Naive B cell (primary cell): Measurements from ENCODE around the gene DBET. TPM values are rescaled to one million over a fixed set of nuclear protein-coding genes. Genes with fewer than 3 reads are reported as not detected.
"Not testable (repeated sequence)": the region's sequence is repeated elsewhere in the genome, so short reads cannot be mapped to it uniquely, and the experiment has no call there.

Source experiments
- ATAC-seq, 2 donors: fragments of 150-1000 bp; cut with Tn5 transposase; 2 replicates each; pipeline ENCODE4 v1.10.0; 2021; ENCODE audit warnings: low read depth in 2 of 2, mild to moderate bottlenecking in 2 of 2, moderate library complexity in 2 of 2
- DNase-seq: peaks from one replicate; pipeline ENCODE4 v3.0.0; 2022
- H3K27ac Mint-ChIP-seq, 6 donors: one replicate each; pipeline ENCODE4 v1.8.0; 2020 to 2022; ENCODE audit warnings: mild to moderate bottlenecking in 6 of 6, mixed read lengths in 6 of 6, moderate library complexity in 5 of 6, inconsistent platforms in 2 of 6
- H3K27me3 Mint-ChIP-seq, 3 donors: one replicate each; pipeline ENCODE4 v1.8.0; 2021 to 2022; ENCODE audit warnings: mixed read lengths in 3 of 3, mild to moderate bottlenecking in 1 of 3
- H3K36me3 Mint-ChIP-seq, 2 donors: one replicate each; pipeline ENCODE4 v1.8.0; 2020 to 2022; ENCODE audit warnings: mixed read lengths in 2 of 2, inconsistent platforms in 1 of 2, mild to moderate bottlenecking in 1 of 2
- H3K4me1 Mint-ChIP-seq, 3 donors: one replicate each; pipeline ENCODE4 v1.8.0; 2020 to 2022; ENCODE audit warnings: mixed read lengths in 3 of 3, inconsistent platforms in 1 of 3, mild to moderate bottlenecking in 1 of 3, moderate library complexity in 1 of 3
- H3K4me3 Mint-ChIP-seq, 8 donors: one replicate each; pipeline ENCODE4 v1.8.0; 2020 to 2022; ENCODE audit warnings: mild to moderate bottlenecking in 8 of 8, mixed read lengths in 8 of 8, moderate library complexity in 8 of 8, inconsistent platforms in 2 of 8
- H3K9me3 Mint-ChIP-seq, 7 donors: one replicate each; pipeline ENCODE4 v1.8.0; 2020 to 2022; ENCODE audit warnings: mixed read lengths in 7 of 7, mild to moderate bottlenecking in 5 of 7, inconsistent platforms in 2 of 7, moderate library complexity in 1 of 7
- polyA plus RNA-seq, 6 donors: library from polyadenylated mRNA; unstranded; fragments of 300-500 nt; fragmentation: Illumina TruSeq; gene quantifications; one replicate each; pipeline ENCODE4 v1.2.3, GENCODE V29; 2021; ENCODE audit warnings: low read depth in 6 of 6

The DBET gene
- polyA plus RNA-seq, 6 donors from 2014 or later = not detected

DNA sequence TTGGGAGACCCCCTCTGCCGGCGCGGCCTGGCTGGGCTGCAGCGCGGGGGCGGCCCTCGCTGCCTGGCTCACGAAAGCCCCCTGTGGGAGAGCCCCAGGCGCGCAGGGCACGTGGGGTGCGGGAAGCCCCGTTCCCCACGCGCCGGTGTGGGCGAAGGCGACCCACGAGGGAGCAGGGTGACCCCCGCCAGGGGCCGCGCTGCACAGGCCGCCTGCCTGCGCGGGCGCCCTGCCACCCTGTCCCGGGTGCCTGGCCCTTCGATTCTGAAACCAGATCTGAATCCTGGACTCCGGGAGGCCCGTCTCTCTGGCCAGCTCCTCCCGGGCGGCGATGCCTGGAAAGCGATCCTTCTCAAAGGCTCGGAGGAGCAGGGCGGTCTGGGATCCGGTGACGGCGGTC, 42.3 kb upstream of the DBET start:
- H3K27ac Mint-ChIP-seq, H3K4me3 Mint-ChIP-seq, DNase-seq, ATAC-seq: not testable (repeated sequence)
- Mint-ChIP-seq H3K9me3 (peaks cover 2 to 18% (median 7%) of the 10 kb centered on the region in 7 donors), H3K4me1 (peaks cover 20 to 34% (median 32%) of the 10 kb centered on the region in 3 donors), H3K36me3 (peaks cover 0 to 28% of the 10 kb centered on the region in 2 donors), H3K27me3 (peaks cover 28 to 46% (median 42%) of the 10 kb centered on the region in 3 donors)

DNA sequence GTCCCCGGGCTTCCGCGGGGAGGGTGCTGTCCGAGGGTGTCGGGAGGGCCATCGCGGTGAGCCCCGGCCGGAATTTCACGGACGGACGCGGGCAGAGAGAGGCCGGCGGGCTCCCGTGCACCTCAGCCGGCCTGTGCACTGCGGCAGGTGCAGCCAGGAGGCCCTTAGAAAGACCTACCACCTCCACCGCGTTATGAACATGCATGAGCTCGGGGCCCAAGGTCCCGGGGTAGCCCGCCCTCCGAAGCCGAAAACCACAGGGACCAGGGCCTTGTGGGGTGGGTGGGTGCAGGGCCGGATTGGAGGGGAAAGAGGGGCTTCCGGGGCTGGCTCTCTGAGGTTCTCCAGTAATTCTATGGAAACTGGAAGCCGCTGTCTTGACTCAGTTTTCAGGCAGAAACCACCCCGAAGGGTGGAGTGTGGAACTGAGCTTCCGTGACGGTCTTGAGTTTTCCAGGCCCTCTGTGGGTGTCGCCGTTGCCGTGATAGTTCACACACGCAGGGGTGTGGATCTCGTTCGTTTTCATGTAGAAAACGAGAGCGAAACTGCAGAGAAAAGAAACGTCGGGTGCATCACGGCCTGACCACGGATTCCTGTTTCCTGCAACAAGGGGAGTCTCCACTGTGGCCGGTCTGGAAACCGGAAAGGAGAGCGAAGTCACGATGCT, 41.6 kb upstream of the DBET start:
- H3K9me3 Mint-ChIP-seq = peaks cover 2 to 18% (median 7%) of the 10 kb centered on the region in 7 donors
- peak; percentile 28 to 41 for ATAC-seq
- peaks cover 20 to 32% (median 28%) of the 10 kb centered on the region in 3 donors for H3K4me1 Mint-ChIP-seq
- H3K4me3 Mint-ChIP-seq = peak overlapping the region; percentile 67 to 88 (median 84)
- peak overlapping the region in 3 of 6 donors; percentile 56 to 94 (median 80) for H3K27ac Mint-ChIP-seq
- H3K27me3 Mint-ChIP-seq = peaks cover 27 to 40% (median 34%) of the 10 kb centered on the region in 3 donors
- not testable (repeated sequence) for DNase-seq
- peaks cover 0 to 27% of the 10 kb centered on the region in 2 donors for H3K36me3 Mint-ChIP-seq

DNA sequence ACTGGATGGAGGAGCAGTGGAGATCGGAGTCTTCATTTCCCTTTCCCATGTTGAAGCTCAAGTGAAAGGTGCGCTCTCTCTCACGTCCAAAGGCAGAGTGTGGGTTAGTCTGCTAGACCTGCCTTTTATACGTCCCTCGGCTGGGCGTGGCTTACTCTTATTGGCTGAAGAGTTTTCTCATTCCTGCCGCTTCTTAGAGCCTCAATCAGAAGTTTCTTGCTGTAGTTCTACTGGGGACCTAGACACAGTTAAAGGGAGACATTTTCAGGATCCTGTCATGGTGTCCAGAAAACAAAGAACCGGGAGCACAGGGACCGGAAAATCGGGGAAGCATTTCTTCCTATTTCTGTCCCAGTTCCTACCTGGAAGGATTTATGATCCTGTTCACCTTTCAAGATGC, 37.1 kb upstream of the DBET start, which contains the start of gene FRG2:
TSS of gene FRG2 (minus strand) at position 101 of the 400 bp plus-strand sequence. CDS start at position 49, 52 bp downstream.
- not testable (repeated sequence) for DNase-seq, H3K27ac Mint-ChIP-seq, ATAC-seq, H3K4me1 Mint-ChIP-seq, H3K27me3 Mint-ChIP-seq, H3K4me3 Mint-ChIP-seq, H3K9me3 Mint-ChIP-seq, H3K36me3 Mint-ChIP-seq

DNA sequence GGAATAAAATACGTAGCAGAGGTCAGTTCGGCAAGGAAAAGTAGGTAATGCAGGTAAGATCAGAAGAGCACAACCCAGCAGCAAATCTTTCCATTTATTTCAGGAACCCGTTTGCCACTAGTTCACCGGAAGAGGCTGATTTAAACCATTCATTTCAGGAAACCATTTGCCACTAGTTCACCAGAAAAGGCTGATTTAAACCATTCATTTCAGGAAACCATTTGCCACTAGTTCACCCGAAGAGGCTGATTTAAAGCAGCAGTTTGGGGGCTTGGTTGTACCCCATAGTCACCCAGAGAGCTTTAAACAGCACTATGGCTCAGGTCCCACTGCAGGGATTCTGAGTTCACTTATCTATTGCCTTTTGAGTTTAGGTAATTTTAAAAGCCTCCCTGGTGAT, 33.0 kb upstream of the DBET start:
- not testable (repeated sequence) for H3K27ac Mint-ChIP-seq, H3K9me3 Mint-ChIP-seq, ATAC-seq, H3K4me3 Mint-ChIP-seq, H3K36me3 Mint-ChIP-seq, H3K27me3 Mint-ChIP-seq, H3K4me1 Mint-ChIP-seq, DNase-seq

DNA sequence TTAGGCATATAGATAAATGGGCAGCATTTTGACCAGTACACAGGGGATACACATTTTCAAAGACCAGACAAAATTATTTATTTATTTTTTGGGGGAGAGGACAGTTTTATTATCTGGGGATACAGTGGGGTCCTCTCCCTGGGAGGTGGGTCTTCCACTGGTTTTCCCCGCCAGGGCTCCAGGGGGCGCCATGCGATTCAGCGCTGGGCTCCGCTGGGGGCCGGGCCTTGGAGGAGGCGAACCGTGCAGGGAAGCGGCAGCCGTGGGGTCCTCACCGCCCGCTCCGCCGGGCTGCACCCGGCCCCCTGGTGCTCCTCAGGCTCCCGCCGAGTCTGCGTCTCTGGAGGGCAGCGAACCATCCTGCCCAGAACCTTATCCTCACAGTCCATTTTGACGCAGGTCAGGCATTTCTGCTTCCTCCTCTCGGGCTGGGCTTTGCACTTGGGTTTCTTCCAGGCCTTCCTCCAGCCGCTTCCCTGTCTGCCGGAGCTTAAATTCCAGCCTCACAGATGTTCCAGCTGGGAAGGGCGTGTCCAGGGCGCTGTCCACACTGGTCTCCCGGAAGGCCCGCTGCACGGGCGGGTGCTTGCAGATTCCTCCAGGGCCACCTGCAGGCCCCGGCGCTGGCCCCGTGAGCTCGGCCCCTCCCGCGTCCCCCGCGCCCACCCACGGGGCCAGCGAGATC, 26.5 kb upstream of the DBET start:
- H3K4me3 Mint-ChIP-seq = peak overlapping the region in 3 of 8 donors; percentile 16 to 83 (median 23)
- not testable (repeated sequence) for H3K27ac Mint-ChIP-seq, H3K27me3 Mint-ChIP-seq, H3K4me1 Mint-ChIP-seq, H3K36me3 Mint-ChIP-seq, DNase-seq
- ATAC-seq = peak in 1 of 2 donors; percentile 43
- peaks cover 0 to 11% (median 0%) of the 10 kb centered on the region in 7 donors for H3K9me3 Mint-ChIP-seq

DNA sequence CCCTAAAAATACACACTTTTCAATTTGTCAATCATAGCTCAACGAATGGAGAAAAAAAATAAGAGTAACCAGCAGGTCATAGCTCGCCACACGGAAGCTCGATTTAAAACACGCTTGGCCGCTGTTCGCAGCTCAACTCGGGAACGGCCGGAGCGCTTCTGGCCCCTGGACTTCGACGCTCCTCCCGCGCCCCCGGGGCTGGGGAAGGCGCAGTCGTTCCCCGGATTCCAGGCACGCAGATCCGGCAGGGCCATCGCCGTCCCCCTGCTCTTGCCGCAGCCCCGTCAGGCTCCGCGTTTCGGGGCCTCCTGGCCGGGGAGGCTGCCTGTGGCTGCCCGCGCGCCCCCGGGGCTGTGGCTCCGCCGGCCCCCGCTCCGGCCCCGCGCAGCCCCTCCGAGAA, 23.4 kb upstream of the DBET start:
- not testable (repeated sequence) for H3K4me3 Mint-ChIP-seq, H3K4me1 Mint-ChIP-seq, ATAC-seq, H3K36me3 Mint-ChIP-seq, H3K9me3 Mint-ChIP-seq, H3K27me3 Mint-ChIP-seq, DNase-seq, H3K27ac Mint-ChIP-seq

DNA sequence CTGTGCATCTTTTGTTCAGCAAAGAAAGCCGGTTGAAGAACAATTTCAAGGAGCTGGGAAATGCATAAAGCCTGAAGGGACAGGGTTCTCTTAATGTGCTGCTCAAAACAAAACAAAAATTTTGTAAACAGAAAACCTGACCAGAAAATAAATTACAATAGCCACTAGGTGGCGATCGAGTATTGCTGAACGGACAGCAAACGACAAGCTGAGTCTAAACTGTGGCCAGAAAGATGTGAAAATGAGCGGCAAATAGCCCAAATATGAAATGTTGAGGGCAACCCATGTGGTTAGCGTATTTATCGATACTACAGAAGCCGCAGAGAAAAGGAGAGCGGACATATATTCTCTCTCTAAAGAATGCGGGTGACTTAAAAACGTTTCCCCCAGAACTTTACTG, 16.7 kb upstream of the DBET start:
- H3K4me1 Mint-ChIP-seq, H3K27ac Mint-ChIP-seq, H3K27me3 Mint-ChIP-seq, H3K4me3 Mint-ChIP-seq, H3K9me3 Mint-ChIP-seq, H3K36me3 Mint-ChIP-seq, DNase-seq, ATAC-seq: not testable (repeated sequence)

DNA sequence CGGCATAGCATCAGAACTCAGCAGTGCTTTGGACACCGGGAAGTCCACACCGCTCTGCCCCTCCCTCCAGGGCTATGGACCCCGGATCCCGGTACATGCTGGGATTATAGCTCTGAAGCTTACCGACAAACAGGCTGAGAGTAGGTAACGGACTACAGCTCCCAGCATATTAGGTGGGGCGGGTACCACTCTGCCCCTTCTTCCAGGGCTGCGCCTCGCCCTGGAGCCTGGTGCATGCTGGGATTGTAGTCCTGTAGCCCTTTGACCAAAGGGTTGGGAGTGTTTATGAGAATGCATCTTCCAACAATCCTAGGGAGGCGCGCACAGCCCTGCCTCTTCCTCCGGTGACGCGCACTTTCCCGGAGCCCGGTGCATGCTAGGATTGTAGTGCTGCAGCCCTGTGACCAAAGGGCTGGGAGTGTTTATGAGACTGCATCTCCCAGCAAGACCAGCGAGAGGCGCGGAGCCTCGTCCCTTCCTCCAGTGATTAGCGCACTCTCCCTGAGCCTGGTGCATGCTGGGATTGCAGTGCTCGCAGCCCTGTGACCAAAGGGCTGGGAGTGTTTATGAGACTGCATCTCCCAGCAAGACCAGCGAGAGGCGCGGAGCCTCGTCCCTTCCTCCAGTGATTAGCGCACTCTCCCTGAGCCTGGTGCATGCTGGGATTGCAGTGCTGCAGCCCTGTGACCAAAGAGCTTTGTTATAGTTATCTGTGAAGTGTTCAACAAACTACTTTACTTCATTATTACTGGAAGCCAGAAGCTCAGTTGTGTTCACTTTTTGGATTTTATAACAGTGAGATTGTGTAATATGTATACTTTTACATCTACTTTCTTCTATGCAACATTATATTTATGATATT, 14.7 kb upstream of the DBET start:
- peak in 1 of 2 donors; percentile 33 for ATAC-seq
- not testable (repeated sequence) for H3K4me1 Mint-ChIP-seq, DNase-seq, H3K9me3 Mint-ChIP-seq, H3K27ac Mint-ChIP-seq, H3K27me3 Mint-ChIP-seq, H3K36me3 Mint-ChIP-seq, H3K4me3 Mint-ChIP-seq

DNA sequence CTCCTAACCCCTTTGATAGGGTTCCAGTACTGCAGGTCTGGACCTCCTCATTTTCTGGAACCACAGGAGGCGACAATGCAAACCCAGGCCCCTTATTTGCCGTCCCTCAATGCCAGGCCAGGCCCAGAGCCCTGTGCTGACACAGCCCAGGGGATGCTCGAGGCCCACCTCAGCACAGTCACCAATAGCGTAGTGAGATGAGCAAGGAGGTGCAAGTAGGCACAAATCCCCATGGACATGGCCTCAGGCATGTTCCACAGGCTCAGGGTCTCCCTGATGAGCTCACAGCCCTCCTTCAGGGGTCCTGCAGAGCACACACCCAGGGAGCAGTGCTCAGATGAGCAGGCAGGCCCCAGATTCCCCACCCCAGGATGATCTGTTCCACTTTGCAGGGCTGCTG, 5.3 kb upstream of the DBET start:
- H3K27me3 Mint-ChIP-seq, H3K27ac Mint-ChIP-seq, H3K4me1 Mint-ChIP-seq, H3K9me3 Mint-ChIP-seq, ATAC-seq, DNase-seq, H3K36me3 Mint-ChIP-seq, H3K4me3 Mint-ChIP-seq: not testable (repeated sequence)

DNA sequence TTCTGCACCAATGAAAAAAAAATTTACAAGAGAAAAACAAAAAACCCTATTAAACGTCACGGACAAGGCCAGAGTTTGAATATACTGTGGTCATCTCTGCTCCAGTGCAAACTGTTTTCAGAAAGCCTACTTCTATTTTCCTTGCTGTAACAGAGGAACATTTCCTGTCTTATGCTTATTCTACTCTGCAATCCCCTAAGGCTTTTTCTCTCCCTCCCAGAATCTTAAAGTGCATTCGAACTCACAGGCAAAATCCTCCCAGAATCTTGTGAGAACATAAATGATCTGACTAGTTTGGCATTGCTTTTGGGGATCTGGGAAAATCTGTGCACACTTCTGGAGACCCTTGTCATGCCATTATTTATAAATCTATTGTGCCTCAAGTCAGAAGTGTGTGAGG, 503 bp downstream of the DBET start:
- H3K4me1 Mint-ChIP-seq, H3K9me3 Mint-ChIP-seq, H3K36me3 Mint-ChIP-seq, H3K27me3 Mint-ChIP-seq, DNase-seq, H3K27ac Mint-ChIP-seq, H3K4me3 Mint-ChIP-seq, ATAC-seq: not testable (repeated sequence)

DNA sequence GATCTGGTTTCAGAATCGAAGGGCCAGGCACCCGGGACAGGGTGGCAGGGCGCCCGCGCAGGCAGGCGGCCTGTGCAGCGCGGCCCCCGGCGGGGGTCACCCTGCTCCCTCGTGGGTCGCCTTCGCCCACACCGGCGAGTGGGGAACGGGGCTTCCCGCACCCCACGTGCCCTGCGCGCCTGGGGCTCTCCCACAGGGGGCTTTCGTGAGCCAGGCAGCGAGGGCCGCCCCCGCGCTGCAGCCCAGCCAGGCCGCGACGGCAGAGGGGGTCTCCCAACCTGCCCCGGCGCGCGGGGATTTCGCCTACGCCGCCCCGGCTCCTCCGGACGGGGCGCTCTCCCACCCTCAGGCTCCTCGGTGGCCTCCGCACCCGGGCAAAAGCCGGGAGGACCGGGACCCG, 4.0 kb downstream of the DBET start:
- H3K36me3 Mint-ChIP-seq, ATAC-seq, H3K27me3 Mint-ChIP-seq, H3K4me1 Mint-ChIP-seq, H3K27ac Mint-ChIP-seq, DNase-seq, H3K4me3 Mint-ChIP-seq, H3K9me3 Mint-ChIP-seq: not testable (repeated sequence)

DNA sequence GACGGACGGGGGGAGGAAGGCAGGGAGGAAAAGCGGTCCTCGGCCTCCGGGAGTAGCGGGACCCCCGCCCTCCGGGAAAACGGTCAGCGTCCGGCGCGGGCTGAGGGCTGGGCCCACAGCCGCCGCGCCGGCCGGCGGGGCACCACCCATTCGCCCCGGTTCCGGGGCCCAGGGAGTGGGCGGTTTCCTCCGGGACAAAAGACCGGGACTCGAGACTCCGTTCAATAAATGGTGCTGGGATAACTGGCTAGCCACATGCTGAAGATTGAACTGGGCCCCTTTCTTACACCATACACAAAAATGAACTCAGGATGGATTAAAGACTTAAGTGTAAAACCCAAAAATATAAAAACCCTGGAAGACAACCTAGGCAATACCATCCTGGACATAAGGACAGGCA, 28.8 kb downstream of the DBET start:
- H3K4me1 Mint-ChIP-seq = not testable (repeated sequence)

DNA sequence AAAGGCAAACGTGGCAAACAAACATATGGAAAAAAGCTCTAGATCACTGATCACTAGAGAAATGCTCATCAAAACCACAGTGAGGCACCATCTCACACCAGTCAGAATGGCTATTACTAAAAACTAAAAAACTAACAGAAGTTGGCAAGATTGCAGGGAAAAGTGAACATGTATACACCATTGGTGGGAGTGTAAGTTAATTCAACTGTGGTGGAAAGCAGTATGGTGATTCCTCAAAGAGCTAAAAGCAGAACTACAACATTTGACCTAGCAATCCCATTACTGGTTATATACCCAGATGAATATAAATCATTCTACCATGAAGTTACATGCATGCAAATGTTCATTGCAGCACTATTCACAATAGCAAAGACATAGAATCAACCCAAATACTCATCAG, 29.7 kb downstream of the DBET start:
- not testable (repeated sequence) for H3K4me3 Mint-ChIP-seq, DNase-seq, H3K4me1 Mint-ChIP-seq, ATAC-seq, H3K27ac Mint-ChIP-seq, H3K36me3 Mint-ChIP-seq, H3K9me3 Mint-ChIP-seq, H3K27me3 Mint-ChIP-seq

More for the DNA sequence above, 28.8 kb downstream of the DBET start:
- H3K27ac Mint-ChIP-seq, H3K27me3 Mint-ChIP-seq, DNase-seq, H3K9me3 Mint-ChIP-seq, H3K4me3 Mint-ChIP-seq, H3K36me3 Mint-ChIP-seq, ATAC-seq: not testable (repeated sequence)
